ENCODE results near the gene SMIM29.
A peak's percentile ranks its signal among the peaks of the same experiment; 100 is the strongest.

Gene SMIM29

GRCh38 chr6:34240329-34241248 is 8.2 kb downstream of the SMIM29 start:
- peak; percentile 9 for DNase-seq (ENCODE audit: low read depth, low spot score)

GRCh38 chr6:34239893-34240292 is 8.9 kb downstream of the SMIM29 start:
- no peak for DNase-seq (ENCODE audit: low read depth, low spot score)

- DNase-seq (ENCODE audit: low read depth, low spot score): no peak
These were observed 9.3 kb downstream of the SMIM29 start for GRCh38 chr6:34239500-34239825.

- DNase-seq (ENCODE audit: low read depth, low spot score): no peak
These were observed 10.0 kb downstream of the SMIM29 start for GRCh38 chr6:34238585-34239499.

GRCh38 chr6:34237722-34238584 is 10.9 kb downstream of the SMIM29 start:
- DNase-seq (ENCODE audit: low read depth, low spot score): no peak

- no peak for DNase-seq (ENCODE audit: low read depth, low spot score)
These were observed 11.5 kb downstream of the SMIM29 start for GRCh38 chr6:34237316-34237721.

GRCh38 chr6:34236443-34237315 is 12.1 kb downstream of the SMIM29 start, which contains the start of gene HMGA1:
Gene HMGA1 (plus strand): TSS chr6:34236873. CDS start chr6:34240781, 3,908 bp downstream.
- DNase-seq (ENCODE audit: low read depth, low spot score): peak; percentile 93

GRCh38 chr6:34236131-34236442 is 12.7 kb downstream of the SMIM29 start:
- no peak for DNase-seq (ENCODE audit: low read depth, low spot score)

GRCh38 chr6:34235307-34236130 is 13.3 kb downstream of the SMIM29 start:
- peak; percentile 97 for DNase-seq (ENCODE audit: low read depth, low spot score)

GRCh38 chr6:34234667-34235306 is 14.0 kb downstream of the SMIM29 start:
- peak; percentile 91 for DNase-seq (ENCODE audit: low read depth, low spot score)

GRCh38 chr6:34233867-34234266 is 14.9 kb downstream of the SMIM29 start:
- DNase-seq (ENCODE audit: low read depth, low spot score): no peak

GRCh38 chr6:34232901-34233300 is 15.9 kb downstream of the SMIM29 start:
- DNase-seq (ENCODE audit: low read depth, low spot score): peak; percentile 12

GRCh38 chr6:34231566-34232336 is 17.1 kb downstream of the SMIM29 start:
- DNase-seq (ENCODE audit: low read depth, low spot score): no peak

GRCh38 chr6:34230653-34231371 is 18.0 kb downstream of the SMIM29 start:
- no peak for DNase-seq (ENCODE audit: low read depth, low spot score)

GRCh38 chr6:34229877-34230276 is 18.9 kb downstream of the SMIM29 start:
- no peak for DNase-seq (ENCODE audit: low read depth, low spot score)

GRCh38 chr6:34227761-34228421 is 20.9 kb downstream of the SMIM29 start:
- DNase-seq (ENCODE audit: low read depth, low spot score): peak; percentile 36
